MM.1S (cell line): Measurements from ENCODE around the gene ALOX15.

Source experiments
- EZH2 ChIP-seq: fragments of 300-600 bp; sonication (generic); optimal IDR thresholded peaks from 2 replicates; pipeline ENCODE3; 2017; ENCODE audit warnings: low read depth, mild to moderate bottlenecking, antibody characterized with exemption, low read length, mixed read lengths
- TF ChIP-seq, protein P1 (sequence below): fragments of 300-600 bp; sonication (generic); IDR thresholded peaks from 2 replicates; pipeline ENCODE4 v1.5.1; 2016; ENCODE audit warnings: antibody characterized with exemption, low read length, mixed read lengths

DNA sequence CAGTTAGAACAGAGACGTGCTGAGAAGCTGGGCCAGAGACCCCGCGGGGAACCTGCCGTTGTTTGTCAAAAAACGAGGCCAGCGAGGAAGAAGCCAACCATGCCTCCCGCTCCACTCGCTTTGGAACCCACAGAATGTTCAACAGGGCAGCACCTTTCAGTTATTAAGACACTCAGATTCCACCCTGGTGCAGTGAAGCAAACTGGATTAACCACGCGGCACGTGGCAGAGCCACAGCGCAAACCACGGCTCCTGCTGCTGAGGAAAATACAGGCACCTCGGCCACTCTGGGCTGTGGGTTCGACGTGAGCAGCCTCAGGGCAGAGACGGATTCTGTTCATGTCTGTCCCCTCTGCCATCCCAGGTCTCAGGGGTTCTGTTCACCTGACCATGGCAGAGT is 24.4 kb downstream of the ALOX15 start:
- TF ChIP-seq, protein P1, sequence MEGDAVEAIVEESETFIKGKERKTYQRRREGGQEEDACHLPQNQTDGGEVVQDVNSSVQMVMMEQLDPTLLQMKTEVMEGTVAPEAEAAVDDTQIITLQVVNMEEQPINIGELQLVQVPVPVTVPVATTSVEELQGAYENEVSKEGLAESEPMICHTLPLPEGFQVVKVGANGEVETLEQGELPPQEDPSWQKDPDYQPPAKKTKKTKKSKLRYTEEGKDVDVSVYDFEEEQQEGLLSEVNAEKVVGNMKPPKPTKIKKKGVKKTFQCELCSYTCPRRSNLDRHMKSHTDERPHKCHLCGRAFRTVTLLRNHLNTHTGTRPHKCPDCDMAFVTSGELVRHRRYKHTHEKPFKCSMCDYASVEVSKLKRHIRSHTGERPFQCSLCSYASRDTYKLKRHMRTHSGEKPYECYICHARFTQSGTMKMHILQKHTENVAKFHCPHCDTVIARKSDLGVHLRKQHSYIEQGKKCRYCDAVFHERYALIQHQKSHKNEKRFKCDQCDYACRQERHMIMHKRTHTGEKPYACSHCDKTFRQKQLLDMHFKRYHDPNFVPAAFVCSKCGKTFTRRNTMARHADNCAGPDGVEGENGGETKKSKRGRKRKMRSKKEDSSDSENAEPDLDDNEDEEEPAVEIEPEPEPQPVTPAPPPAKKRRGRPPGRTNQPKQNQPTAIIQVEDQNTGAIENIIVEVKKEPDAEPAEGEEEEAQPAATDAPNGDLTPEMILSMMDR = no peak
- no peak for TF ChIP-seq EZH2
